A549 (cell line): ENCODE data around the gene FMR1NB. TPM values are rescaled to one million over a fixed set of nuclear protein-coding genes. Genes with fewer than 3 reads are reported as not detected.

ENCODE experiments used
- ATAC-seq, 2 experiments: fragments of 200-7000 bp in 1 of 2; fragments of >200 bp in 1 of 2; cut with Nextera tagmentation in 1 of 2; cut with Tn5 transposase in 1 of 2; 3 replicates each; pipeline versions ENCODE4 v1.8.0 to v1.9.1; 2018 to 2020; ENCODE audit warnings: mild to moderate bottlenecking in 1 of 2, moderate library complexity in 1 of 2
- CTCF ChIA-PET: fragments of 300-600 bp; sonication (Branson Sonifier 250); formaldehyde crosslinking; extraction: SDS; loops from one replicate; lab custom pipeline; 2021; ENCODE audit warnings: antibody characterized with exemption, inconsistent platforms; lab: Yijun Ruan, JAX
- POLR2A ChIA-PET: fragments of 350-600 bp; formaldehyde crosslinking; extraction: SDS; loops from one replicate; lab custom pipeline; 2021; ENCODE audit warnings: antibody characterized with exemption, inconsistent platforms; lab: Yijun Ruan, JAX
- DNase-seq, 2 experiments: peaks; one replicate each; pipeline versions ENCODE4 v3.0.0 to v3.0.0-alpha.2; 2011 to 2016; ENCODE audit warnings: low read depth in 1 of 2, low spot score in 1 of 2
- FAIRE-seq: peaks from 2 replicates; lab custom pipeline; 2011; peaks lifted over from hg19 to GRCh38; lab: Jason Lieb, UNC
- H3K27ac ChIP-seq, 2 experiments: fragments of >200 bp; sonication (Bioruptor Twin); formaldehyde crosslinking; 3 replicates each; pipeline ENCODE4 v1.5.1; 2016 to 2017
- H3K4me1 ChIP-seq: fragments of >200 bp; sonication (Bioruptor Twin); formaldehyde crosslinking; 3 replicates; pipeline ENCODE4 v1.6.1; 2016
- H3K4me2 ChIP-seq: fragments of >200 bp; sonication (Bioruptor Twin); formaldehyde crosslinking; 3 replicates; pipeline ENCODE4 v1.6.1; 2016
- H3K4me3 ChIP-seq: fragments of >200 bp; sonication (Bioruptor Twin); formaldehyde crosslinking; 3 replicates; pipeline ENCODE4 v1.5.1; 2016
- H3K9me3 ChIP-seq: fragments of >200 bp; sonication (Bioruptor Twin); formaldehyde crosslinking; 3 replicates; pipeline ENCODE4 v1.6.1; 2016
- CBX8 ChIP-seq: fragments of 200-600 bp; sonication (generic); IDR thresholded peaks from 2 replicates; pipeline ENCODE4 v1.6.1; 2016
- CTCF ChIP-seq: fragments of >200 bp; sonication (Bioruptor Twin); formaldehyde crosslinking; IDR thresholded peaks from 3 replicates; pipeline ENCODE4 v1.5.1; 2016
- EHMT2 ChIP-seq: fragments of 200-600 bp; sonication (generic); IDR thresholded peaks from 2 replicates; pipeline ENCODE4 v1.6.1; 2016; ENCODE audit warnings: antibody characterized with exemption, low read depth, mild to moderate bottlenecking, moderate library complexity
- EP300 ChIP-seq, 2 experiments: fragments of >200 bp; sonication (Bioruptor Twin); formaldehyde crosslinking; IDR thresholded peaks; 2 replicates in 1 of 2; 3 replicates in 1 of 2; pipeline ENCODE4 v1.6.1; 2016 to 2017
- ESRRA ChIP-seq: fragments of 150-350 bp; IDR thresholded peaks from 2 replicates; pipeline ENCODE4 v1.6.1; 2014; ENCODE audit warnings: mild to moderate bottlenecking, low read length, borderline replicate concordance
- FOSB ChIP-seq: fragments of 250-450 bp; sonication (Bioruptor Pico); IDR thresholded peaks from 2 replicates; pipeline ENCODE4 v1.5.0; 2020; ENCODE audit warnings: mild to moderate bottlenecking, moderate library complexity
- FOSL2 ChIP-seq, 2 experiments: fragments of 450-650 bp in 1 of 2; fragments of >200 bp in 1 of 2; sonication (Bioruptor Twin) in 1 of 2; formaldehyde crosslinking; IDR thresholded peaks; 2 replicates each; pipeline versions ENCODE4 v1.5.0 to v1.6.1; 2016 to 2020; ENCODE audit warnings: mild to moderate bottlenecking in 1 of 2, moderate library complexity in 1 of 2
- GATA3 ChIP-seq: IDR thresholded peaks from 2 replicates; pipeline ENCODE4 v1.6.1; 2012; ENCODE audit warnings: borderline replicate concordance
- HDAC2 ChIP-seq: fragments of 200-600 bp; sonication (generic); IDR thresholded peaks from 2 replicates; pipeline ENCODE4 v1.6.1; 2016
- HOXA7 ChIP-seq: fragments of 250-450 bp; sonication (Bioruptor Pico); IDR thresholded peaks from 2 replicates; pipeline ENCODE4 v1.5.0; 2020; ENCODE audit warnings: mild to moderate bottlenecking, moderate library complexity
- HOXB5 ChIP-seq: fragments of 250-450 bp; sonication (Bioruptor Pico); IDR thresholded peaks from 2 replicates; pipeline ENCODE4 v1.5.0; 2020; ENCODE audit warnings: mild to moderate bottlenecking, moderate library complexity
- JUN ChIP-seq, 2 experiments: fragments of >200 bp; sonication (Bioruptor Twin); formaldehyde crosslinking; IDR thresholded peaks; 2 replicates in 1 of 2; 3 replicates in 1 of 2; pipeline ENCODE4 v1.6.1; 2016 to 2017
- JUNB ChIP-seq: fragments of >200 bp; sonication (Bioruptor Twin); formaldehyde crosslinking; IDR thresholded peaks from 2 replicates; pipeline ENCODE4 v1.6.1; 2016
- KDM5A ChIP-seq: fragments of 200-600 bp; sonication (generic); IDR thresholded peaks from 2 replicates; pipeline ENCODE4 v1.6.1; 2016; ENCODE audit warnings: antibody characterized with exemption, mild to moderate bottlenecking
- NPAS2 ChIP-seq: fragments of 250-450 bp; sonication (Bioruptor Pico); IDR thresholded peaks from 2 replicates; pipeline ENCODE4 v1.8.0; 2022; ENCODE audit warnings: mild to moderate bottlenecking, moderate library complexity, borderline replicate concordance
- NR3C1 ChIP-seq: fragments of >200 bp; sonication (Bioruptor Twin); formaldehyde crosslinking; IDR thresholded peaks from 3 replicates; pipeline ENCODE4 v1.6.1; 2017
- POLR2A ChIP-seq: IDR thresholded peaks from 2 replicates; pipeline ENCODE4 v1.6.1; 2012; ENCODE audit warnings: mild to moderate bottlenecking, low read length
- SMC3 ChIP-seq: fragments of >200 bp; sonication (Bioruptor Twin); formaldehyde crosslinking; IDR thresholded peaks from 3 replicates; pipeline ENCODE4 v1.6.1; 2018; ENCODE audit warnings: inconsistent platforms
- TP53 ChIP-seq: fragments of 250-450 bp; sonication (Bioruptor Pico); IDR thresholded peaks from 2 replicates; pipeline ENCODE4 v1.5.0; 2021; ENCODE audit warnings: mild to moderate bottlenecking, moderate library complexity
- USF2 ChIP-seq: fragments of 450-650 bp; IDR thresholded peaks from 2 replicates; pipeline ENCODE4 v1.6.1; 2014; ENCODE audit warnings: antibody characterized with exemption
- ZC3H11A ChIP-seq: fragments of 450-650 bp; IDR thresholded peaks from 2 replicates; pipeline ENCODE4 v1.6.1; 2014; ENCODE audit warnings: antibody characterized with exemption, mild to moderate bottlenecking
- ZFP36 ChIP-seq: fragments of 450-650 bp; IDR thresholded peaks from 2 replicates; pipeline ENCODE4 v1.6.1; 2014; ENCODE audit warnings: borderline replicate concordance; ENCODE audit not compliant: partially characterized antibody
- WGBS: methylation state at CpG from one replicate; pipeline ENCODE4 v1.1.6; 2017; ENCODE audit errors: missing lambda C conversion rate; 5-methylcytosine and 5-hydroxymethylcytosine counted together
- polyA plus RNA-seq, 4 experiments: library from polyadenylated mRNA; depleted of rRNA in 3 of 4; stranded (reverse); fragments of >200 nt; fragmentation: RNase III in 1 of 4; extraction: RNeasy Plus Mini Kit Qiagen cat#74134 plus additional on column Dnase treatment in 1 of 4; gene quantifications; 2 replicates in 3 of 4; 3 replicates in 1 of 4; pipeline ENCODE4 v1.2.3, GENCODE V29; 2011 to 2017
- TF ChIP-seq, protein P1 (sequence below): IDR thresholded peaks from 2 replicates; pipeline ENCODE4 v1.6.1; 2012
- TF ChIP-seq, protein P2 (sequence below): fragments of >200 bp; sonication (Bioruptor Twin); formaldehyde crosslinking; IDR thresholded peaks from 2 replicates; pipeline ENCODE4 v1.6.1; 2016
- TF ChIP-seq, protein P3 (sequence below): fragments of >200 bp; sonication (Bioruptor Twin); formaldehyde crosslinking; IDR thresholded peaks from 3 replicates; pipeline ENCODE4 v1.6.1; 2016

The FMR1NB gene
- polyA plus RNA-seq, 2 of the 4 experiments (the other 2 are of a cell fraction), result not detected

DNA sequence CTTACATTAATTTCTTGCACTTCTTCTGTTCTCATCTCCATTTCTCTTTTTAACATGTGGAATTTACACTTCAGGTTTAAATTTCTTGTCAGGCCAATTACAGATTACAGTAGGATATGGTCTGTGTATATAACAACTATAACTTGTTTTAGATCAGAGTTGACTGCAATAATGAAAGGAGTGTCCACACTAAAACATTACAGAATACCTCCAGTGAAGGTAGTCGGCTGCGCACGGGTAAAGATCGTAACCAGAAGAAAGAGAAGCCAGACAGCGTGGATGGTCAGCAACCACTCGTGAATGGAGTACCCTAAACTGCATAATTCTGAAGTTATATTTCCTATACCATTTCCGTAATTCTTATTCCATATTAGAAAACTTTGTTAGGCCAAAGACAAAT, 32.6 kb upstream of the FMR1NB start:
- CTCF ChIA-PET, result no interaction called here

DNA sequence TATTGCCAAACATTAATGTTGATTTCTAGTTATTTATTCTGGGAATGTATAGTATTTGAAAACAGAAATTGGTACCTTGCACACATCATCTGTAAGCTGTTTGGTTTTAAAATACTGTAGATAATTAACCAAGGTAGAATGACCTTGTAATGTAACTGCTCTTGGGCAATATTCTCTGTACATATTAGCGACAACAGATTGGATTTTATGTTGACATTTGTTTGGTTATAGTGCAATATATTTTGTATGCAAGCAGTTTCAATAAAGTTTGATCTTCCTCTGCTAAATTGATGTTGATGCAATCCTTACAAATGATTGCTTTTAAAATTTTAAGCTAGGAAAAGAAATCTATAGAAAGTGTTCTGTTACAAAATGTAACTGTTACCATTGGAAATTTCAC, 30.8 kb upstream of the FMR1NB start:
- ChIA-PET POLR2A (no interaction called here), CTCF (no interaction called here)
- H3K4me2 ChIP-seq, result no peak overlapping the region
- TF ChIP-seq POLR2A (no peak), HOXA7 (no peak), FOSB (no peak), CBX8 (no peak), NPAS2 (CRISPR knock-in tag) (no peak), HOXB5 (CRISPR knock-in tag) (no peak), JUNB (no peak), ESRRA (no peak), EP300 (IDR thresholded peaks at IDR 0.05) (no peak), TP53 (CRISPR knock-in tag) (no peak), ZC3H11A (no peak)
- TF ChIP-seq, protein P1, sequence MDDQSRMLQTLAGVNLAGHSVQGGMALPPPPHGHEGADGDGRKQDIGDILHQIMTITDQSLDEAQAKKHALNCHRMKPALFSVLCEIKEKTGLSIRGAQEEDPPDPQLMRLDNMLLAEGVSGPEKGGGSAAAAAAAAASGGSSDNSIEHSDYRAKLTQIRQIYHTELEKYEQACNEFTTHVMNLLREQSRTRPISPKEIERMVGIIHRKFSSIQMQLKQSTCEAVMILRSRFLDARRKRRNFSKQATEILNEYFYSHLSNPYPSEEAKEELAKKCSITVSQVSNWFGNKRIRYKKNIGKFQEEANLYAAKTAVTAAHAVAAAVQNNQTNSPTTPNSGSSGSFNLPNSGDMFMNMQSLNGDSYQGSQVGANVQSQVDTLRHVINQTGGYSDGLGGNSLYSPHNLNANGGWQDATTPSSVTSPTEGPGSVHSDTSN, result no peak
- TF ChIP-seq, protein P2, sequence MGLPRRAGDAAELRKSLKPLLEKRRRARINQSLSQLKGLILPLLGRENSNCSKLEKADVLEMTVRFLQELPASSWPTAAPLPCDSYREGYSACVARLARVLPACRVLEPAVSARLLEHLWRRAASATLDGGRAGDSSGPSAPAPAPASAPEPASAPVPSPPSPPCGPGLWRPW, result no peak
- ATAC-seq (no peak), DNase-seq (no peak), FAIRE-seq (no peak)
- H3K4me1 ChIP-seq, result peaks cover 5% of the 10 kb centered on the region; the same call in 1 of the 3 replicates
- H3K9me3 ChIP-seq, result no peaks in the 10 kb centered on the region
- WGBS, result 62% methylated on average over 1 of the region's 1 CpG
- H3K27ac ChIP-seq, result no peak overlapping the region
- no peak overlapping the region for H3K4me3 ChIP-seq

More for the DNA sequence above, 32.6 kb upstream of the FMR1NB start:
- TF ChIP-seq, protein P3, sequence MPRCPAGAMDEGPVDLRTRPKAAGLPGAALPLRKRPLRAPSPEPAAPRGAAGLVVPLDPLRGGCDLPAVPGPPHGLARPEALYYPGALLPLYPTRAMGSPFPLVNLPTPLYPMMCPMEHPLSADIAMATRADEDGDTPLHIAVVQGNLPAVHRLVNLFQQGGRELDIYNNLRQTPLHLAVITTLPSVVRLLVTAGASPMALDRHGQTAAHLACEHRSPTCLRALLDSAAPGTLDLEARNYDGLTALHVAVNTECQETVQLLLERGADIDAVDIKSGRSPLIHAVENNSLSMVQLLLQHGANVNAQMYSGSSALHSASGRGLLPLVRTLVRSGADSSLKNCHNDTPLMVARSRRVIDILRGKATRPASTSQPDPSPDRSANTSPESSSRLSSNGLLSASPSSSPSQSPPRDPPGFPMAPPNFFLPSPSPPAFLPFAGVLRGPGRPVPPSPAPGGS, result no peak
- TF ChIP-seq CTCF (no peak), EHMT2 (no peak)
- TF ChIP-seq, all 56 proteins: peak for 0
- no peak for DNase-seq
- no peak for ATAC-seq
- H3K9me3 ChIP-seq, result no peaks in the 10 kb centered on the region
- 92% methylated on average over 7 of the region's 7 CpGs for WGBS
- peak; percentile 23 for FAIRE-seq
- no peak overlapping the region for H3K27ac ChIP-seq
- H3K4me1 ChIP-seq, result peaks cover 5% of the 10 kb centered on the region; the same call in 1 of the 3 replicates
- POLR2A ChIA-PET, result no interaction called here
- H3K4me3 ChIP-seq, result no peak overlapping the region
- H3K4me2 ChIP-seq, result no peak overlapping the region

DNA sequence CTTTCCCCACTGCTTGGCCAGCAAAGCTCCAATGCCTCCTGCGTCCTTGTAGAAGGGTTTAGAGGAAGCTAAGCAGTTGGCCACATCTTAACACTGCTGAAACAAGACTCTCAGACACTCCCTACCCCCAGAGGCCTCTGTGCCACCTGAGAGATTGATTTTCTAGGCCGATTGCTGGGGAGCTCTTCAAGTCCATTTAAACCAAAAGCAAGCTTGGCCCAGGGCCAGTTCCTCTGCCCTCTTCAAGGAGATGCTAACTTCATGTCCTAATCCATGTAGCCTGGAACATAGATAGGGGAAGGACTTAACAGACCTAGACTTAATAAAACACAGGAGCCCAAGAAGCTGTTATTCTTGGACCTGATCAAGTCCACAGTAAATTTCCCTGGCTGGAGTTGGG, 27.2 kb upstream of the FMR1NB start:
- POLR2A ChIA-PET, result no interaction called here
- Histone ChIP-seq H3K4me2 (no peak overlapping the region), H3K9me3 (no peaks in the 10 kb centered on the region), H3K4me3 (no peak overlapping the region), H3K27ac (no peak overlapping the region), H3K4me1 (peaks cover 5% of the 10 kb centered on the region; the same call in 1 of the 3 replicates)
- FAIRE-seq, result no peak
- DNase-seq, result no peak
- CTCF ChIA-PET, result no interaction called here
- ATAC-seq, result no peak
- 53% methylated on average over 2 of the region's 2 CpGs for WGBS
- TF ChIP-seq FOSB (no peak), HDAC2 (no peak), ZFP36 (no peak), NPAS2 (CRISPR knock-in tag) (no peak), FOSL2 (IDR thresholded peaks at IDR 0.05) (no peak), FOSL2 (CRISPR knock-in tag; IDR thresholded peaks at IDR 0.05) (no peak), SMC3 (no peak), JUN (IDR thresholded peaks at IDR 0.05) (no peak), USF2 (no peak), GATA3 (no peak), NR3C1 (no peak), KDM5A (no peak)
